ENCODE measurements around the gene CD300LF.

DNA sequence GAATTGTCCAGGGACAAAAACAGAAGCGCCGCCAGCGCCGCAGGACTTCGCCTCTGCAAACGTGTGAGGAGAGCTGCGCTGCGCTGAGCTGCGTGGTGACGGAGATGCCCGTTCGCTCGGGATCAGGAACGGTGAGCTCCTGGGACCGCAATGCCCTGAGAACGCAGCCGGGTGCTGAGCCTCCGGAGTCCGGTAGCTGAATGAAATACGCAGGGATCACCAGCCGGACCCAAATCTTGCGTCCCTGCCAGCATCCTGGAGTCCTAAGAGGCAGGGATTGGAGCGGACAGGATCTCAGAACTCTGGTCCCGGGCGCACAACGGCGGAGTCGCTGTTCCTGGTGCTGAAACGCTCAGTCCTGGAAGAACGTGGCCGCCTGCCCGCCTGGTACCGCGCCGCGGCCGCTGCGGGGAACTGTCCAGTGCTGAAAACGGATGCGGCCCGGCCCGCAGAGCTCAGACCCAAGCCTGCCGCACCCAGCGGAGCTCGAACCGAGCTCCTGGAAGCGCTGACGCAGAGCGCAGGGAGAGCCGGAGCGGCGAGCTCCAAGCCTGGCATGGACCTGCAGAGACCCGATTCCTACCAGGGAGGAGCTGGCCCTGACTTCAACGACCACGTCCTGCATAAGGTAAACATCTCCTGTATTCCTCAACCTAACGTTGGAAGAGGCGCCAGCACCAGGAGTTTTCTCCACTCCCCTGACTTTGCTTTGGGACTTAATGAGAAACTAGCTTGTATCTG, 41.5 kb downstream of the CD300LF start:
- TF ChIP-seq, protein P1, sequence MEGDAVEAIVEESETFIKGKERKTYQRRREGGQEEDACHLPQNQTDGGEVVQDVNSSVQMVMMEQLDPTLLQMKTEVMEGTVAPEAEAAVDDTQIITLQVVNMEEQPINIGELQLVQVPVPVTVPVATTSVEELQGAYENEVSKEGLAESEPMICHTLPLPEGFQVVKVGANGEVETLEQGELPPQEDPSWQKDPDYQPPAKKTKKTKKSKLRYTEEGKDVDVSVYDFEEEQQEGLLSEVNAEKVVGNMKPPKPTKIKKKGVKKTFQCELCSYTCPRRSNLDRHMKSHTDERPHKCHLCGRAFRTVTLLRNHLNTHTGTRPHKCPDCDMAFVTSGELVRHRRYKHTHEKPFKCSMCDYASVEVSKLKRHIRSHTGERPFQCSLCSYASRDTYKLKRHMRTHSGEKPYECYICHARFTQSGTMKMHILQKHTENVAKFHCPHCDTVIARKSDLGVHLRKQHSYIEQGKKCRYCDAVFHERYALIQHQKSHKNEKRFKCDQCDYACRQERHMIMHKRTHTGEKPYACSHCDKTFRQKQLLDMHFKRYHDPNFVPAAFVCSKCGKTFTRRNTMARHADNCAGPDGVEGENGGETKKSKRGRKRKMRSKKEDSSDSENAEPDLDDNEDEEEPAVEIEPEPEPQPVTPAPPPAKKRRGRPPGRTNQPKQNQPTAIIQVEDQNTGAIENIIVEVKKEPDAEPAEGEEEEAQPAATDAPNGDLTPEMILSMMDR (IDR thresholded peaks at IDR 0.05), result no peak
- TF ChIP-seq POLR2A (IDR thresholded peaks at IDR 0.05), result no peak
